ENCODE measurements around the gene SLC16A12. TPM values are rescaled to one million over a fixed set of nuclear protein-coding genes. Genes with fewer than 3 reads are reported as not detected.
"Not testable (repeated sequence)": the region's sequence is repeated elsewhere in the genome, so short reads cannot be mapped to it uniquely, and the experiment has no call there.

The SLC16A12 gene
- total RNA-seq, 2 experiments from 2014 or later = not detected

- Mint-ChIP-seq H3K27me3 (peaks cover 47% of the 10 kb centered on the region), H3K36me3 (ENCODE audit: low read depth) (no peaks in the 10 kb centered on the region), H3K9me3 (no peaks in the 10 kb centered on the region), H3K27ac (no peak overlapping the region), H3K4me1 (ENCODE audit: low read depth) (peaks cover 7% of the 10 kb centered on the region), H3K4me3 (no peak overlapping the region)
- ChIA-PET POLR2A (interaction anchor here (0.6 kb wide), 1 partner anchor 26 kb away, joined by 3 read pairs; no protein-coding TSS in a partner anchor), CTCF (no interaction called here)
- TF ChIP-seq CTCF (IDR thresholded peaks at IDR 0.05) = no peak
- ATAC-seq (no peak), DNase-seq (no peak)
- intact Hi-C loops (cut with micrococcal nuclease) = no loop called here
These were observed 4.0 kb downstream of the SLC16A12 start for GRCh38 chr10:89531359-89531758.

- H3K4me1 Mint-ChIP-seq (ENCODE audit: low read depth); CTCF ChIA-PET; POLR2A ChIA-PET; intact Hi-C loops (cut with micrococcal nuclease); H3K36me3 Mint-ChIP-seq (ENCODE audit: low read depth); H3K27ac Mint-ChIP-seq; DNase-seq; H3K9me3 Mint-ChIP-seq; ATAC-seq; H3K4me3 Mint-ChIP-seq: not testable (repeated sequence)
- peaks cover 38% of the 10 kb centered on the region for H3K27me3 Mint-ChIP-seq
These were observed 5.7 kb downstream of the SLC16A12 start for GRCh38 chr10:89529711-89530110.

- no peak overlapping the region for H3K27ac Mint-ChIP-seq
- POLR2A ChIA-PET = no interaction called here
- CTCF ChIA-PET = no interaction called here
These were observed 9.0 kb downstream of the SLC16A12 start for GRCh38 chr10:89526358-89526757.

GRCh38 chr10:89525556-89525955, 9.8 kb downstream of the SLC16A12 start:
- Mint-ChIP-seq H3K36me3 (ENCODE audit: low read depth) (no peaks in the 10 kb centered on the region), H3K27me3 (peaks cover 7% of the 10 kb centered on the region)
- intact Hi-C loops (cut with micrococcal nuclease) = no loop called here

More at GRCh38 chr10:89526358-89526757, 9.0 kb downstream of the SLC16A12 start:
- Mint-ChIP-seq H3K4me1 (ENCODE audit: low read depth) (no peaks in the 10 kb centered on the region), H3K36me3 (ENCODE audit: low read depth) (no peaks in the 10 kb centered on the region), H3K9me3 (no peaks in the 10 kb centered on the region), H3K27me3 (peaks cover 11% of the 10 kb centered on the region), H3K4me3 (no peak overlapping the region)
- intact Hi-C loops (cut with micrococcal nuclease) = no loop called here
- DNase-seq = no peak
- ATAC-seq = no peak
- TF ChIP-seq CTCF (IDR thresholded peaks at IDR 0.05) = no peak

GRCh38 chr10:89524279-89524678, 11.1 kb downstream of the SLC16A12 start:
- ATAC-seq (no peak), DNase-seq (no peak)
- Mint-ChIP-seq H3K36me3 (ENCODE audit: low read depth) (no peaks in the 10 kb centered on the region), H3K4me1 (ENCODE audit: low read depth) (no peaks in the 10 kb centered on the region), H3K27me3 (peaks cover 4% of the 10 kb centered on the region), H3K9me3 (no peaks in the 10 kb centered on the region), H3K27ac (no peak overlapping the region), H3K4me3 (no peak overlapping the region)
- intact Hi-C loops (cut with micrococcal nuclease) = no loop called here
- no peak for TF ChIP-seq CTCF (IDR thresholded peaks at IDR 0.05)
- ChIA-PET CTCF (no interaction called here), POLR2A (no interaction called here)

More at GRCh38 chr10:89525556-89525955, 9.8 kb downstream of the SLC16A12 start:
- DNase-seq (no peak), ATAC-seq (no peak)
- POLR2A ChIA-PET = no interaction called here
- no peaks in the 10 kb centered on the region for H3K9me3 Mint-ChIP-seq
- no peak for TF ChIP-seq CTCF (IDR thresholded peaks at IDR 0.05)
- H3K27ac Mint-ChIP-seq = no peak overlapping the region
- CTCF ChIA-PET = no interaction called here
- no peaks in the 10 kb centered on the region for H3K4me1 Mint-ChIP-seq (ENCODE audit: low read depth)
- no peak overlapping the region for H3K4me3 Mint-ChIP-seq

- POLR2A ChIA-PET = interaction anchor here (1.2 kb wide), 1 partner anchor 20 kb away, joined by 3 read pairs; no protein-coding TSS in a partner anchor
- no peaks in the 10 kb centered on the region for H3K9me3 Mint-ChIP-seq
- intact Hi-C loops (cut with micrococcal nuclease) = no loop called here
- CTCF ChIA-PET = no interaction called here
- DNase-seq (no peak), ATAC-seq (no peak)
- peaks cover 4% of the 10 kb centered on the region for H3K27me3 Mint-ChIP-seq
- H3K36me3 Mint-ChIP-seq (ENCODE audit: low read depth) = no peaks in the 10 kb centered on the region
- no peak overlapping the region for H3K4me3 Mint-ChIP-seq
- no peak for TF ChIP-seq CTCF (IDR thresholded peaks at IDR 0.05)
- H3K27ac Mint-ChIP-seq = no peak overlapping the region
- H3K4me1 Mint-ChIP-seq (ENCODE audit: low read depth) = no peaks in the 10 kb centered on the region
These were observed 12.1 kb downstream of the SLC16A12 start for GRCh38 chr10:89523274-89523673.

Measured in activated CD8-positive, alpha-beta T cell treated with anti-CD3 and anti-CD28 coated beads for 36 hours (primary cell).